Measurements from ENCODE around the gene SERPINA9. TPM values are rescaled to one million over a fixed set of nuclear protein-coding genes. Genes with fewer than 3 reads are reported as not detected.

The SERPINA9 gene
- total and polyA plus RNA-seq, 2 of the 8 experiments (the other 6 are each of a cell fraction or from before 2014, with no cell fraction given) = not detected

GRCh38 chr14:94514351-94514750 lies 38.4 kb upstream of the SERPINA9 start:
- Histone ChIP-seq H2AFZ (ENCODE audit: low read length) (no peak overlapping the region), H3K27me3 (replicated peaks in 1 of 4; ENCODE audit: control insufficient read depth in 3 of 4, extremely low read depth in 1 of 4, insufficient read depth in 3 of 4, low read length in 3 of 4) (no peaks in the 10 kb centered on the region), H3K27ac (ENCODE audit: low read depth, low read length) (no peak overlapping the region), H2BK5ac (ENCODE audit: low read depth, low read length) (no peak overlapping the region), H3K79me1 (ENCODE audit: low read depth, low read length) (no peaks in the 10 kb centered on the region; the same call in 1 of the 2 replicates), H4K91ac (replicated peaks; ENCODE audit: insufficient read length, low read length) (no peak overlapping the region), H3K36me3 (ENCODE audit: control insufficient read depth in 2 of 4, insufficient read depth in 4 of 4, low read length in 3 of 4) (no peaks in the 10 kb centered on the region; a peak in 1 of 8 replicates), H3K4me3 (ENCODE audit: extremely low read depth in 1 of 4, insufficient read depth in 2 of 4, low read depth in 3 of 4, low read length in 4 of 4) (no peak overlapping the region), H3K9me3 (ENCODE audit: insufficient read depth in 2 of 2, low read depth in 1 of 2, low read length in 1 of 2) (peaks cover 0 to 2% of the 10 kb centered on the region in 2 experiments; a peak in 1 of 4 replicates), H3K4me1 (replicated peaks in 1 of 4; ENCODE audit: control insufficient read depth in 3 of 4, insufficient read depth in 4 of 4, low read length in 3 of 4) (peaks cover 0 to 12% (median 3%) of the 10 kb centered on the region in 4 experiments; a peak in 4 of 7 replicates), H3K56ac (replicated peaks; ENCODE audit: insufficient read length, low read depth, low read length) (no peak overlapping the region), H2AK5ac (ENCODE audit: low read depth, low read length) (no peak overlapping the region), H4K20me1 (replicated peaks in 1 of 2; ENCODE audit: control insufficient read depth in 1 of 2, insufficient read depth in 2 of 2, low read length in 2 of 2) (peaks cover 0 to 5% of the 10 kb centered on the region in 2 experiments), H2BK120ac (replicated peaks; ENCODE audit: low read depth, low read length) (no peak overlapping the region), H4K5ac (ENCODE audit: insufficient read length, low read depth, low read length) (no peak overlapping the region), H2BK20ac (ENCODE audit: low read length) (no peak overlapping the region), H3K4ac (replicated peaks; ENCODE audit: insufficient read length, low read depth, low read length) (no peak overlapping the region), H2BK12ac (ENCODE audit: low read depth, low read length) (no peak overlapping the region), H4K8ac (ENCODE audit: extremely low read depth, insufficient read depth, low read length) (no peak overlapping the region), H3K23me2 (ENCODE audit: low read depth, low read length) (peaks cover 6% of the 10 kb centered on the region; the same call in 1 of the 2 replicates), H3K9ac (replicated peaks in 1 of 4; ENCODE audit: extremely low read depth in 1 of 4, low read depth in 3 of 4, low read length in 3 of 4) (no peak overlapping the region), H3K18ac (ENCODE audit: extremely low read depth, low read length) (no peak overlapping the region), H2BK15ac (ENCODE audit: low read length) (no peak overlapping the region; the same call in 1 of the 2 replicates), H3K23ac (ENCODE audit: insufficient read length) (no peak overlapping the region), H3K4me2 (ENCODE audit: insufficient read depth in 1 of 2, low read depth in 2 of 2, low read length in 2 of 2) (no peak overlapping the region), H3K14ac (ENCODE audit: insufficient read length) (no peak overlapping the region), H3K79me2 (ENCODE audit: control insufficient read depth in 1 of 2, insufficient read depth in 2 of 2, low read length in 2 of 2) (no peaks in the 10 kb centered on the region)
- FAIRE-seq (no peak), DNase-seq (ENCODE audit: low read depth in 1 of 2, low spot score in 2 of 2) (no peak)
- ChIA-PET POLR2A (ENCODE audit: partially characterized antibody) (no interaction called here), CTCF (ENCODE audit: partially characterized antibody) (no interaction called here)
- 92% methylated on average over 7 of the region's 7 CpGs; no CpG with 5 or more reads in 1 of the 2 experiments for WGBS, 2 experiments (ENCODE audit: extremely low coverage in 1 of 2, insufficient coverage in 1 of 2, insufficient read length in 1 of 2, insufficient replicate concordance in 2 of 2, low coverage in 1 of 2, low lambda C conversion rate in 2 of 2, missing lambda C conversion rate in 1 of 2)
- TF ChIP-seq, protein P1, sequence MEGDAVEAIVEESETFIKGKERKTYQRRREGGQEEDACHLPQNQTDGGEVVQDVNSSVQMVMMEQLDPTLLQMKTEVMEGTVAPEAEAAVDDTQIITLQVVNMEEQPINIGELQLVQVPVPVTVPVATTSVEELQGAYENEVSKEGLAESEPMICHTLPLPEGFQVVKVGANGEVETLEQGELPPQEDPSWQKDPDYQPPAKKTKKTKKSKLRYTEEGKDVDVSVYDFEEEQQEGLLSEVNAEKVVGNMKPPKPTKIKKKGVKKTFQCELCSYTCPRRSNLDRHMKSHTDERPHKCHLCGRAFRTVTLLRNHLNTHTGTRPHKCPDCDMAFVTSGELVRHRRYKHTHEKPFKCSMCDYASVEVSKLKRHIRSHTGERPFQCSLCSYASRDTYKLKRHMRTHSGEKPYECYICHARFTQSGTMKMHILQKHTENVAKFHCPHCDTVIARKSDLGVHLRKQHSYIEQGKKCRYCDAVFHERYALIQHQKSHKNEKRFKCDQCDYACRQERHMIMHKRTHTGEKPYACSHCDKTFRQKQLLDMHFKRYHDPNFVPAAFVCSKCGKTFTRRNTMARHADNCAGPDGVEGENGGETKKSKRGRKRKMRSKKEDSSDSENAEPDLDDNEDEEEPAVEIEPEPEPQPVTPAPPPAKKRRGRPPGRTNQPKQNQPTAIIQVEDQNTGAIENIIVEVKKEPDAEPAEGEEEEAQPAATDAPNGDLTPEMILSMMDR (IDR thresholded peaks at IDR 0.05; ENCODE audit: control extremely low read depth in 1 of 3, insufficient read depth in 1 of 3, low read depth in 1 of 3, low read length in 3 of 3) = no peak
- TF ChIP-seq NANOG (IDR thresholded peaks at IDR 0.05; ENCODE audit: insufficient read depth, low read depth, low read length, poor library complexity, severe bottlenecking) (no peak), TAF1 (IDR thresholded peaks at IDR 0.05; ENCODE audit: low read depth, low read length) (no peak), HDAC6 (IDR thresholded peaks at IDR 0.05; ENCODE audit: low read depth, low read length) (no peak), E2F6 (IDR thresholded peaks at IDR 0.05) (no peak), PHF8 (conservative IDR thresholded peaks at IDR 0.05; ENCODE audit: low read depth, low read length) (no peak), USF2 (IDR thresholded peaks at IDR 0.05; ENCODE audit: low read length) (no peak)

All from H1 (cell line).